GM12891 (cell line): Measurements from ENCODE around the gene NMRAL1.

Experiments used
- POLR2A ChIP-seq: IDR thresholded peaks from 2 replicates; pipeline ENCODE4 v1.6.1; 2011; ENCODE audit warnings: low read depth, low read length, control low read depth
- POLR2AphosphoS5 ChIP-seq: IDR thresholded peaks from 2 replicates; pipeline ENCODE4 v1.6.1; 2011; ENCODE audit warnings: low read depth, low read length, control low read depth

DNA sequence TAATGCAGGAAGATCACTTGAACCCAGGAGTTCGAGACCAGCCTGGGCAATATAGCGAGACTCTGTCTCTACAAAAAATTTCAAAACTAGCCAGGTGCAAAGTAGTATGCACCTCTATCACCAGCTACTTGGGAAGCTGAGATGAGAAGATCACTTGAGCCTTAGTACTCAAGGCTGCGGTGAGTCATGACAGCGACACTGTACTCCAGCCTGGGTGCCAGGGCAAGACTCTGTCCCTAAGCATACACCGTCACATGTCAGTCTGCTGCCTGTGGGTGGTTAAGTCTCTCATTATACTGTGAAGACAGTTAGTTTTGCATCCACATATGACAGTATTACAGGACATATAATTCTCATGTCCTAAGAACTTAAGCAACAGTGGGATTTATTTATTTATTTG is 21.8 kb downstream of the NMRAL1 start:
- no peak for TF ChIP-seq POLR2AphosphoS5
- no peak for TF ChIP-seq POLR2A
